Mesenteric fat pad (tissue), 1 donor: ENCODE measurements around the gene FOXD4L6. TPM values are rescaled to one million over a fixed set of nuclear protein-coding genes. Genes with fewer than 3 reads are reported as not detected.
"Not testable (repeated sequence)": the region's sequence is repeated elsewhere in the genome, so short reads cannot be mapped to it uniquely, and the experiment has no call there.

Experiments used
- DNase-seq: peaks from one replicate; pipeline ENCODE4 v3.0.0-alpha.2; 2020; ENCODE audit warnings: low spot score
- long read RNA-seq: library from polyadenylated mRNA; unstranded; transcript quantifications from one replicate; pipeline ENCODE4 v2.0.0, GENCODE V29; 2020
- total RNA-seq: library from RNA; stranded (reverse); fragmentation: NEBNext Ultra II Directional; extraction: Animal tissue kit (Norgen Biotek cat#: 25700); gene quantifications from one replicate; pipeline ENCODE4 v1.2.1, GENCODE V29; 2021
- donor health status: DM: yes; HTN: yes; CAD: no.

Gene FOXD4L6
- not detected for total RNA-seq
- long read RNA-seq = 0 reads

- DNase-seq = not testable (repeated sequence)
Observed at GRCh38 chr9:41128581-41128980, at the start of gene FOXD4L6. TSS of gene FOXD4L6 (minus strand) at chr9:41128681. CDS start at chr9:41128383, 298 bp downstream.

GRCh38 chr9:41174994-41175393 lies 46.5 kb upstream of the FOXD4L6 start:
- DNase-seq = not testable (repeated sequence)

DNA sequence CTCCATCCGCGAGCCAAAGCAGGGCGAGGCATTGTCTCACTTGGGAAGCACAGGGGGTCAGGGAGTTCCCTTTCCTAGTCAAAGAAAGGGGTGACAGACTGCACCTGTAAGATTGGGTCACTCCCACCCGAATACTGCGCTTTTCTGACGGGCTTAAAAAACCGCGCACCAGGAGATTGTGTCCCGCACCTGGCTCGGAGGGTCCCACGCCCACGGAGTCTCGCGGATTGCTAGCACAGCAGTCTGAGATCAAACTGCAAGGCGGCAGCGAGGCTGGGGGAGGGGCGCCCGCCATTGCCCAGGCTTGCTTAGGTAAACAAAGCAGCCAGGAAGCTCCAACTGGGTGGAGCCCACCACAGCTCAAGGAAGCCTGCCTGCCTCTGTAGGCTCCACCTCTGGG lies 21.6 kb upstream of the FOXD4L6 start:
- DNase-seq = not testable (repeated sequence)

- not testable (repeated sequence) for DNase-seq
Observed at GRCh38 chr9:41141878-41142277, 13.4 kb upstream of the FOXD4L6 start.

DNA sequence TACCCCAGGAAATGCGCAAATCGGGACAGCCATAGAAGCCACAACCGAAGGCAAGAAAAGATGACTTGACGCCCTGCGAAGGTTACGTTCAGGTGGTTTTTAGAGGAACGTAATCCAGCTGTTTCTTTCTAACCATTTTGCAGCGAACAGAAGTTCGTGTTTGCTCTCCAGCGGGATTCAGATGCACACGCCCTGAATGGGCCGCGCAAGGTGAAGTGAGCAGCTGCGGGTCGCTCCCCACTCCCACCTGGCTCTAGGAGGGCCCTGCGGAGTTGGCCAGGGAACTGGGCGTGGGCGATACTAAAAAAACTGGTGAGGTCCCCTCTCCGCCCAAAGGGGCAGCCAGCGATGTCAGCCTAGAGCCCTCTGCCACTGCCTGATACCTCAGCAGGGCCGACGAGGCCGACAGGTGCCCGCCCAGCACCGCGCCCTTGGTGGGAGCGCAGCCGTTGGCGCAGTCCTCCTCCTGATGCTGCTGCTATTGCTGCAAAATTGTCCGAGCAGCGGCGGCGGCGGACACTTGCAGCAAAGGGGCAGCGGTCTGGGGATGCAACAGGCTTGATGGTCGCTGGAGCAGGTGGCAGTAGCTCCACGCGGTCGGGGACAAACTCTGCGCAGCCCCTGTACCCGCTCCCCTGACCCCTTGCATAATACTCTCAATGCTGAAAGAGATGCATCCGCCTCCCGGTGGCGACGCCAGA lies 1.6 kb downstream of the FOXD4L6 start:
- not testable (repeated sequence) for DNase-seq

DNA sequence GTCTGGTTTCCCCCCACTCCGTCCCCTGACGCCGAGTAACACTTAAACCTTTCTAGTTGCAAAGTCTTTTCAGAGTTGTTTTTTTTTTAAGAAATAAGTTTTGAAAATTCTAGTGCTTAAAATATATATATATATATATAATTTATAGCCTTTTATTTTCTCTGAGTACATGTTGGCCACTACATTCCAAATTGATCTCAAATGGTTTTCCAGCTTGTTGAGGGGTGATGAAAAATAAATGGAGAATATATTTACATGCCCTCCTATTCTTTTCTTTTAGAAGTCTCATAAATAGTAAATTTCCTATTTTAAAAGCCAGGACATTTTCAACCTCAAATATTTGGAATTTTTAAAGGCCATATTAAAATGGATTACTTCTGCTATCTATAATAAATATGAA lies 2.5 kb downstream of the FOXD4L6 start:
- DNase-seq = not testable (repeated sequence)

- DNase-seq = not testable (repeated sequence)
Observed at GRCh38 chr9:41125109-41125658, 3.3 kb downstream of the FOXD4L6 start.

- DNase-seq = not testable (repeated sequence)
Observed at GRCh38 chr9:41124250-41125108, 4.0 kb downstream of the FOXD4L6 start.

GRCh38 chr9:41123812-41124211 lies 4.7 kb downstream of the FOXD4L6 start:
- not testable (repeated sequence) for DNase-seq

DNA sequence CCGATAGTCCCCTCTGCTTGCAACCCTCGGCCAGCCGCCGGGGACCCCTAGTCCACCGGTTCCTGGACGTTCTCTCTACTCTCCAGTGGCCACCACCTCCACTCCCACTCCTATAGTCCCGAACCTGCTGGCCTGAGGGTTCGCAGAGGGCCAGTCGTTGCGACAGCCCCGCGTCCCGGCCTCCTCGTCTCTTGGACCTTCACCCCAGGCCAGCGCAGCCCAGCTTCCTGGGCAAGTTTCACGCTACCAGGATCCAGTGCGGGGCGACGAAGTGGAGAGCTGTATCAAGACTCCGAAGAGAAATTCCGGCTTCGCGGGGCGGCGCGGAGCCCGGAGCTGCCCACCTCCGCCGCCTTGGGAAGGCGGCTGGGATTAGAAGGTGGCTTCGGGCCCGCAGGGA lies 5.1 kb downstream of the FOXD4L6 start:
- not testable (repeated sequence) for DNase-seq

GRCh38 chr9:41120696-41121095 lies 7.8 kb downstream of the FOXD4L6 start:
- not testable (repeated sequence) for DNase-seq

- not testable (repeated sequence) for DNase-seq
Observed at GRCh38 chr9:41119719-41120118, 8.8 kb downstream of the FOXD4L6 start.

DNA sequence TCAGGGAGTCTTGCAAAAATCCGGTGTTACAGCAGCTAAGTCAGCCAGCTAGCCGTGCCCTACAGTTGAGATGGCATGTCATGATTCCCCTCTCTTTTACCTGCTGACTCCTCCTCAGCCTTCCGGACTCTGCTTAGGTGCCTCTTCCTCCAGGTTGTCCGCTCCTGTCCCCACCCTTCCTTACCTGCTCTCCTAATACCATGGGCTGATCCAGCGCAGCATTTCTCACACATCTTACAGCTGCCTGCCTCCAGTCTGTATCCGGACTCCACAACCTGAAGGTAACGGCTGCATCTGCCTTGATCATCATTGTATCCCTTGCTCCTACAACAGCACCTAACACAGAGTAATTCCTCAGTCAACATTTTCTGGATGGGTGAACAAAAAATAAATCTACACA lies 9.2 kb downstream of the FOXD4L6 start:
- not testable (repeated sequence) for DNase-seq

DNA sequence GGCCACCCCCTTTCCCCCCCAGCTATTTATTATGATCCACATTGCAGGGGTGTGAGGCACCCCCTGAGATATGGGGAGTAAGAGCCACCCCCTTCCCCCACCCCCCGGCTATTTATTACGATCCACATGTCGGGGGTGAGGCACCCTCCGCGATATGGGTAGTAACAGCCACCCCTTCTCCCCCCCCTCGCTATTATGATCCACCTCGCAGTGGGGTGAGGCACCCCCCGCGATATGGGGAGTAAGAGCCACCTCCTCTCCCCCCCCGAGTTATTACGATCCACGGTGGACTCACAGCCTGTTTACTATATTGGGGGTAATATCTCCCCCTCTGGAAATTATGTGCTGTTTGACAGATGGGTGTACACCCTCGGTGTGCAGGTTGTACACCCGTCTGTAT lies 15.1 kb downstream of the FOXD4L6 start:
- not testable (repeated sequence) for DNase-seq

DNA sequence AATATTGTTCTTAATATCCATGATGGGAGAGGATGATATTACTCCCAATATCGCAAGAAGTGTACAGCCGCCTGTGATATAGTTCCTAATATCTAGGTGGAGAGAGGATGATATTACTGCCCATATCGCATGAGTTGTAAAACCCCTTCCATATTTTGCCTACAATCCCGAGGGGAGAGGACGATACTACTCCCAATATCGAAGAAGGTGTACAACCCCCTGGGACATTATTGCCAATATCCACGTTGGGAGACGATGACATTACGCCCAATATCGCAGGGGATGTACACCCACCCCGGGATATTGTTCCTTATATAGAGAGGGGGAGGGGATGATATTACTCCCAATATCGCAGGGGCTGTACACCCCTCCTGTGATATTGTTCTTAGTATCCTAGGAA lies 17.1 kb downstream of the FOXD4L6 start:
- not testable (repeated sequence) for DNase-seq

- not testable (repeated sequence) for DNase-seq
Observed at GRCh38 chr9:41110913-41111312, 17.6 kb downstream of the FOXD4L6 start.

GRCh38 chr9:41109253-41109652 lies 19.2 kb downstream of the FOXD4L6 start:
- not testable (repeated sequence) for DNase-seq

- DNase-seq = not testable (repeated sequence)
Observed at GRCh38 chr9:41108816-41109215, 19.7 kb downstream of the FOXD4L6 start.

GRCh38 chr9:41106472-41107116 lies 21.9 kb downstream of the FOXD4L6 start:
- not testable (repeated sequence) for DNase-seq

DNA sequence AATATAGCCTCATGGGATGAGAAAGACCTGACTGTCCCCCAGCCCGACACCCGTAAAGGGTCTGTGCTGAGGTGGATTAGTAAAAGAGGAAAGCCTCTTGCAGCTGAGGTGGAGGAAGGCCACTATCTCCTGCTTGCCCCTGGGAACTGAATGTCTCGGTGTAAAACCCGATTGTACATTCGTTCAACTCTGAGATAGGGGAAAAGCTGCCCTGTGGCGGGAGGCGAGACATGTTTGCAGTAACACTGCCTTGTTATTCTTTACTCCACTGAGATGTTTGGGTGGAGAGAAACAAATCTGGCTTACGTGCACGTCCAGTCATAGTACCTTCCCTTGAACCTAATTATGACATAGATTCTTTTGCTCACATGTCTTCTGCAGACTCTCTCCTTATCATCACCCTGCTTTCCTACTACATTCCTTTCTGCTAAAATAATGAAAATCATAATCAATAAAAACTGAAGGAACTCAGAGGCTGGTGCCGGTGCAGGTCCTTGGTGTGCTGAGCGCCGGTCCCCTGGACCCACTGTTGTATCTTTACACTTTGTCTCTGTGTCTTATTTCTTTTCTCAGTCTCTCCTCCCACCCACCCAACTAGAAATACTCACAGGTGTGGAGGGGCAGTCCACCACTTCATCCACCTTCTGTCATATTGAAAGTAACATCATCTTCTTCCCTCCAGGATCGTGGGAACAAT lies 22.8 kb downstream of the FOXD4L6 start:
- DNase-seq = not testable (repeated sequence)

GRCh38 chr9:41104542-41104941 lies 23.9 kb downstream of the FOXD4L6 start:
- DNase-seq = not testable (repeated sequence)
